Liver (tissue), 9 donors: Measurements from ENCODE around the gene CXorf38. TPM values are rescaled to one million over a fixed set of nuclear protein-coding genes. Genes with fewer than 3 reads are reported as not detected.

ENCODE experiments used
- DNase-seq: peaks from one replicate; pipeline ENCODE4 v3.0.0-alpha.2; 2017; ENCODE audit warnings: low spot score
- H3K27ac ChIP-seq, 2 donors: one replicate each; pipeline ENCODE4 v1.7.0; 2013; ENCODE audit warnings: inconsistent platforms in 2 of 2, low read length in 2 of 2, control low read depth in 1 of 2, low read depth in 1 of 2, mild to moderate bottlenecking in 1 of 2
- H3K27me3 ChIP-seq, 4 donors: one replicate each; pipeline versions ENCODE4 v1.6.1 to v1.7.0; 2013; ENCODE audit warnings: low read length in 3 of 4, inconsistent platforms in 1 of 4, mild to moderate bottlenecking in 1 of 4, moderate library complexity in 1 of 4; ENCODE audit not compliant: control insufficient read depth in 4 of 4, insufficient read depth in 4 of 4
- H3K36me3 ChIP-seq, 4 donors: one replicate each; pipeline versions ENCODE4 v1.6.1 to v1.7.0; 2013; ENCODE audit warnings: low read length in 3 of 4, mild to moderate bottlenecking in 3 of 4, low read depth in 1 of 4, moderate library complexity in 1 of 4; ENCODE audit not compliant: control insufficient read depth in 4 of 4, insufficient read depth in 3 of 4
- H3K4me1 ChIP-seq, 4 donors: one replicate each; pipeline versions ENCODE4 v1.6.1 to v1.7.0; 2013; ENCODE audit warnings: low read length in 3 of 4, mild to moderate bottlenecking in 3 of 4, moderate library complexity in 1 of 4; ENCODE audit not compliant: control insufficient read depth in 4 of 4, insufficient read depth in 4 of 4
- H3K4me3 ChIP-seq, 3 donors: one replicate each; pipeline versions ENCODE4 v1.6.1 to v1.7.0; 2013; ENCODE audit warnings: low read length in 3 of 3, control low read depth in 1 of 3, low read depth in 1 of 3, mild to moderate bottlenecking in 1 of 3
- H3K9ac ChIP-seq, 2 donors: one replicate each; pipeline ENCODE4 v1.7.0; 2013; ENCODE audit warnings: low read length in 2 of 2, mild to moderate bottlenecking in 2 of 2, moderate library complexity in 2 of 2, control low read depth in 1 of 2, low read depth in 1 of 2
- H3K9me3 ChIP-seq, 4 donors: one replicate each; pipeline versions ENCODE4 v1.6.1 to v1.7.0; 2013; ENCODE audit warnings: low read length in 3 of 4; ENCODE audit not compliant: control insufficient read depth in 4 of 4
- ATF3 ChIP-seq: IDR thresholded peaks from 2 replicates; pipeline ENCODE4 v1.6.1; 2016; ENCODE audit warnings: antibody characterized with exemption
- CTCF ChIP-seq: fragments of 150-350 bp; IDR thresholded peaks from 2 replicates; pipeline ENCODE4 v1.5.1; 2017; ENCODE audit warnings: improper control_type of control experiment, low read depth, low read length; ENCODE audit not compliant: missing input control
- EGR1 ChIP-seq, 2 donors: IDR thresholded peaks; 2 replicates each; pipeline ENCODE4 v1.6.1; 2016 to 2018; ENCODE audit warnings: antibody characterized with exemption in 2 of 2, low read depth in 2 of 2
- FOXA1 ChIP-seq: IDR thresholded peaks from 2 replicates; pipeline ENCODE4 v1.6.1; 2016; ENCODE audit warnings: antibody characterized with exemption
- FOXA2 ChIP-seq: IDR thresholded peaks from 2 replicates; pipeline ENCODE4 v1.6.1; 2016; ENCODE audit warnings: antibody characterized with exemption
- GABPA ChIP-seq, 2 donors: IDR thresholded peaks in 1 of 2; conservative IDR thresholded peaks in 1 of 2; 2 replicates each; pipeline ENCODE4 v1.6.1; 2016; ENCODE audit warnings: antibody characterized with exemption in 2 of 2, mild to moderate bottlenecking in 1 of 2, moderate library complexity in 1 of 2
- HNF4A ChIP-seq, 2 donors: conservative IDR thresholded peaks; 2 replicates each; pipeline ENCODE4 v1.6.1; 2016; ENCODE audit warnings: antibody characterized with exemption in 2 of 2, mild to moderate bottlenecking in 2 of 2
- HNF4G ChIP-seq: IDR thresholded peaks from 2 replicates; pipeline ENCODE4 v1.6.1; 2016; ENCODE audit warnings: antibody characterized with exemption
- JUND ChIP-seq, 2 donors: IDR thresholded peaks; 2 replicates each; pipeline ENCODE4 v1.6.1; 2016; ENCODE audit warnings: antibody characterized with exemption in 2 of 2
- MAX ChIP-seq: IDR thresholded peaks from 2 replicates; pipeline ENCODE4 v1.6.1; 2016; ENCODE audit warnings: antibody characterized with exemption
- NR2F2 ChIP-seq: IDR thresholded peaks from 2 replicates; pipeline ENCODE4 v1.6.1; 2016; ENCODE audit warnings: antibody characterized with exemption
- RAD21 ChIP-seq, 2 donors: IDR thresholded peaks; 2 replicates each; pipeline ENCODE4 v1.6.1; 2016; ENCODE audit warnings: antibody characterized with exemption in 2 of 2, mild to moderate bottlenecking in 2 of 2
- REST ChIP-seq: IDR thresholded peaks from 2 replicates; pipeline ENCODE4 v1.6.1; 2016; ENCODE audit warnings: antibody characterized with exemption, mild to moderate bottlenecking
- RXRA ChIP-seq, 2 donors: IDR thresholded peaks; 2 replicates each; pipeline ENCODE4 v1.6.1; 2017 to 2018; ENCODE audit warnings: antibody characterized with exemption in 2 of 2, mild to moderate bottlenecking in 1 of 2
- SP1 ChIP-seq: IDR thresholded peaks from 2 replicates; pipeline ENCODE4 v1.6.1; 2018; ENCODE audit warnings: antibody characterized with exemption, mild to moderate bottlenecking
- TAF1 ChIP-seq: conservative IDR thresholded peaks from 2 replicates; pipeline ENCODE4 v1.6.1; 2016; ENCODE audit warnings: antibody characterized with exemption, mild to moderate bottlenecking
- YY1 ChIP-seq: IDR thresholded peaks from 2 replicates; pipeline ENCODE4 v1.6.1; 2016; ENCODE audit warnings: antibody characterized with exemption, mild to moderate bottlenecking
- ZBTB33 ChIP-seq: IDR thresholded peaks from 2 replicates; pipeline ENCODE4 v1.6.1; 2016; ENCODE audit warnings: antibody characterized with exemption
- WGBS: extraction: QIAGEN DNeasy Blood & Tissue Kit; methylation state at CpG from one replicate; pipeline ENCODE4 v1.1.7; 2013; 5-methylcytosine and 5-hydroxymethylcytosine counted together
- polyA plus RNA-seq, 2 donors: library from polyadenylated mRNA; stranded (reverse) in 1 of 2; unstranded in 1 of 2; fragments of 200-250 nt in 1 of 2; fragments of >200 nt in 1 of 2; fragmentation: Nextera tagmentation in 1 of 2; extraction: Ambion mirVana in 1 of 2; gene quantifications; one replicate each; pipeline versions ENCODE4 v1.2.1 to v1.2.3, GENCODE V29; 2013 to 2015
- total RNA-seq, 2 donors: library from RNA; depleted of rRNA; stranded (reverse); fragments of >200 nt; gene quantifications; one replicate each; pipeline ENCODE4 v1.2.3, GENCODE V29; 2014
- donor health status: healthy.
- donor health status: healthy.
- donor health status: healthy.
- donor health status: healthy.
- donor health status: healthy.

The CXorf38 gene
- total and polyA plus RNA-seq, 4 donors: 3.7 to 8.3 (median 5.7) TPM

- H3K27me3 ChIP-seq: no peaks in the 10 kb centered on the region
- peaks cover 5 to 43% (median 17%) of the 10 kb centered on the region in 4 donors for H3K36me3 ChIP-seq
- DNase-seq: no peak
- TF ChIP-seq MAX (no peak), ZBTB33 (no peak), GABPA (IDR thresholded peaks at IDR 0.05 in 1 of 2, conservative IDR thresholded peaks at IDR 0.05 in 1 of 2) (no peak), RXRA (IDR thresholded peaks at IDR 0.05) (no peak), SP1 (no peak), FOXA2 (no peak), FOXA1 (no peak), REST (no peak)
- H3K9me3 ChIP-seq: peaks cover 0 to under 1% (median under 1%) of the 10 kb centered on the region in 4 donors
- no peak overlapping the region for H3K27ac ChIP-seq
- WGBS: 85% methylated on average over 5 of the region's 5 CpGs
- no peak overlapping the region for H3K4me3 ChIP-seq
- no peaks in the 10 kb centered on the region for H3K4me1 ChIP-seq
- no peak overlapping the region for H3K9ac ChIP-seq
These were observed 18.9 kb downstream of the CXorf38 start for GRCh38 chrX:40628506-40628905.

GRCh38 chrX:40625294-40625693, 22.1 kb downstream of the CXorf38 start:
- 96% methylated on average over 4 of the region's 4 CpGs for WGBS
- H3K27ac ChIP-seq: no peak overlapping the region
- H3K9me3 ChIP-seq: peaks cover 0 to 9% (median 3%) of the 10 kb centered on the region in 4 donors
- H3K4me3 ChIP-seq: no peak overlapping the region
- H3K4me1 ChIP-seq: no peaks in the 10 kb centered on the region
- H3K27me3 ChIP-seq: no peaks in the 10 kb centered on the region
- no peak for TF ChIP-seq REST
- no peak for TF ChIP-seq RAD21 (IDR thresholded peaks at IDR 0.05)
- TF ChIP-seq MAX: no peak
- no peak for TF ChIP-seq TAF1
- TF ChIP-seq ZBTB33: no peak
- TF ChIP-seq FOXA2: no peak
- TF ChIP-seq GABPA (IDR thresholded peaks at IDR 0.05 in 1 of 2, conservative IDR thresholded peaks at IDR 0.05 in 1 of 2): no peak
- TF ChIP-seq JUND (IDR thresholded peaks at IDR 0.05): no peak
- TF ChIP-seq ATF3: no peak
- TF ChIP-seq YY1: no peak
- TF ChIP-seq NR2F2: no peak
- no peak for TF ChIP-seq HNF4A (conservative IDR thresholded peaks at IDR 0.05)
- no peak for TF ChIP-seq FOXA1
- TF ChIP-seq CTCF: no peak
- no peak for TF ChIP-seq HNF4G
- TF ChIP-seq EGR1 (IDR thresholded peaks at IDR 0.05; ENCODE audit: low read depth in 2 of 2): no peak
- no peak for TF ChIP-seq SP1
- no peak for TF ChIP-seq RXRA (IDR thresholded peaks at IDR 0.05)
- no peak overlapping the region for H3K9ac ChIP-seq
- H3K36me3 ChIP-seq: peaks cover 0 to 25% (median 11%) of the 10 kb centered on the region in 4 donors
- no peak for DNase-seq
